K562 (cell line): ENCODE measurements around the gene ICAM1. TPM values are rescaled to one million over a fixed set of nuclear protein-coding genes. Genes with fewer than 3 reads are reported as not detected.
A peak's percentile ranks its signal among the peaks of the same experiment; 100 is the strongest.

Experiments used
- ELF4 ChIP-seq: fragments of 450-650 bp; formaldehyde crosslinking; IDR thresholded peaks from 2 replicates; pipeline ENCODE4 v1.4.0; 2022; ENCODE audit warnings: missing genetic modification characterization
- ESRRA ChIP-seq: fragments of 450-650 bp; IDR thresholded peaks from 2 replicates; pipeline ENCODE4 v1.6.1; 2014; ENCODE audit warnings: low read depth, mild to moderate bottlenecking, moderate library complexity, borderline replicate concordance
- GATAD2A ChIP-seq: fragments of 450-650 bp; IDR thresholded peaks from 2 replicates; pipeline ENCODE4 v1.6.1; 2017
- MECOM ChIP-seq: fragments of 250-450 bp; sonication (Bioruptor Pico); IDR thresholded peaks from 2 replicates; pipeline ENCODE4 v1.8.0; 2022; ENCODE audit warnings: inconsistent platforms
- NR2F6 ChIP-seq: fragments of 450-650 bp; formaldehyde crosslinking; IDR thresholded peaks from 2 replicates; pipeline ENCODE4 v1.4.0; 2020; ENCODE audit warnings: mild to moderate bottlenecking
- POLR2B ChIP-seq: fragments of 450-650 bp; IDR thresholded peaks from 2 replicates; pipeline ENCODE4 v1.6.1; 2018; ENCODE audit warnings: low read depth; ENCODE audit not compliant: partially characterized antibody
- POLR2H ChIP-seq: IDR thresholded peaks from 2 replicates; pipeline ENCODE4 v1.6.1; 2016; ENCODE audit warnings: missing genetic modification characterization, low read depth, mild to moderate bottlenecking, control low read depth, missing compliant biosample characterization, moderate library complexity
- RB1 ChIP-seq: fragments of 450-650 bp; IDR thresholded peaks from 2 replicates; pipeline ENCODE4 v1.6.1; 2017; ENCODE audit warnings: low read depth, mild to moderate bottlenecking
- REST ChIP-seq, 2 experiments: fragments of 450-650 bp; formaldehyde crosslinking in 1 of 2; IDR thresholded peaks; 2 replicates each; pipeline versions ENCODE4 v1.4.0 to v1.6.1; 2014 to 2020; ENCODE audit warnings: mild to moderate bottlenecking in 2 of 2, borderline replicate concordance in 1 of 2, low read depth in 1 of 2
- RFX7 ChIP-seq: fragments of 250-450 bp; sonication (Bioruptor Pico); IDR thresholded peaks from 2 replicates; pipeline ENCODE4 v1.5.1; 2021; ENCODE audit warnings: mild to moderate bottlenecking
- SOX6 ChIP-seq: fragments of 450-650 bp; IDR thresholded peaks from 2 replicates; pipeline ENCODE4 v1.6.1; 2014; ENCODE audit warnings: mild to moderate bottlenecking
- TBL1XR1 ChIP-seq, 2 experiments: IDR thresholded peaks; 2 replicates each; pipeline ENCODE4 v1.6.1; 2012; ENCODE audit warnings: improper control_type of control experiment in 2 of 2, low read length in 2 of 2, mild to moderate bottlenecking in 1 of 2
- TCF7 ChIP-seq: sonication (generic); IDR thresholded peaks from 2 replicates; pipeline ENCODE4 v1.6.1; 2016; ENCODE audit warnings: antibody characterized with exemption, borderline replicate concordance
- ZBTB12 ChIP-seq: fragments of 250-450 bp; sonication (Bioruptor Pico); IDR thresholded peaks from 2 replicates; pipeline ENCODE4 v1.4.0; 2020
- ZBTB7A ChIP-seq: IDR thresholded peaks from 2 replicates; pipeline ENCODE4 v1.6.1; 2011; ENCODE audit warnings: low read depth, mild to moderate bottlenecking, low read length, moderate library complexity, borderline replicate concordance; ENCODE audit not compliant: control insufficient read depth
- ZNF280A ChIP-seq: fragments of 450-650 bp; IDR thresholded peaks from 2 replicates; pipeline ENCODE4 v1.6.1; 2018; ENCODE audit warnings: mild to moderate bottlenecking, low read depth; ENCODE audit not compliant: partially characterized antibody
- ZSCAN32 ChIP-seq: fragments of 450-650 bp; formaldehyde crosslinking; IDR thresholded peaks from 2 replicates; pipeline ENCODE4 v1.4.0; 2020; ENCODE audit warnings: mild to moderate bottlenecking, moderate library complexity
- polyA plus RNA-seq, 8 experiments: library from polyadenylated mRNA; depleted of rRNA in 4 of 8; stranded (reverse) in 5 of 8; unstranded in 3 of 8; fragments of >200 nt; fragmentation: Nextera tagmentation in 2 of 8; fragmentation: Illumina TruSeq in 1 of 8; extraction: Ambion mirVana in 2 of 8; extraction: Trizol in 1 of 8; gene quantifications; 2 replicates each; pipeline versions ENCODE4 v1.2.1 to v1.2.3, GENCODE V29; 2011 to 2014; ENCODE audit warnings: inconsistent platforms in 1 of 8, missing spikeins in 1 of 8
- total RNA-seq, 7 experiments: library from RNA; depleted of rRNA in 6 of 7; stranded (reverse); fragments of >200 nt in 6 of 7; fragmentation: Illumina TruSeq in 2 of 7; extraction: Trizol in 2 of 7; gene quantifications; 2 replicates each; pipeline versions ENCODE4 v1.2.1 to v1.2.3, GENCODE V29; 2011 to 2021; ENCODE audit warnings: low replicate concordance in 1 of 7

ICAM1 gene
- total and polyA plus RNA-seq, 9 of the 15 experiments (the other 6 are each of a cell fraction or from before 2014, with no cell fraction given), result 2.3 to 24.4 (median 13.4) TPM

GRCh38 chr19:10251792-10252694 is 18.9 kb upstream of the ICAM1 start, which contains the start of gene MRPL4 (continued):
- no peak for TF ChIP-seq REST (IDR thresholded peaks at IDR 0.05; ENCODE audit: borderline replicate concordance)
- peak; percentile 77 for TF ChIP-seq REST (CRISPR knock-in tag; IDR thresholded peaks at IDR 0.05; ENCODE audit: low read depth)
- no peak for TF ChIP-seq SOX6
- 0 out of 2 replicates have a peak, but pooled peaks have one; percentile 37 for TF ChIP-seq ELF4 (CRISPR knock-in tag)
- no peak for TF ChIP-seq ZNF280A
- no peak for TF ChIP-seq RFX7
- peak; percentile 58 for TF ChIP-seq POLR2B
- no peak for TF ChIP-seq MECOM
- peak; percentile 68 for TF ChIP-seq ZBTB7A
- TF ChIP-seq ESRRA, result peak; percentile 98
- TF ChIP-seq ZBTB12 (CRISPR knock-in tag), result peak; percentile 98
- TF ChIP-seq NR2F6 (CRISPR knock-in tag), result peak; percentile 92
- TF ChIP-seq GATAD2A, result peak; percentile 85; the same call in 1 of the 2 replicates
- peak; percentile 90 for TF ChIP-seq RB1
- no peak for TF ChIP-seq TCF7
- TF ChIP-seq TBL1XR1 (IDR thresholded peaks at IDR 0.05; ENCODE audit: low read length in 2 of 2), result peak in 1 of 2 experiments; percentile 88; a peak in 3 of 4 replicates
- TF ChIP-seq ZSCAN32 (CRISPR knock-in tag), result no peak
- TF ChIP-seq POLR2H (tag), result no peak
